ENCODE results near the gene NHSL1.

The NHSL1 gene

GRCh38 chr6:138402838-138403187, 96.5 kb downstream of the NHSL1 start:
- no peak for DNase-seq (ENCODE audit: low spot score)

GRCh38 chr6:138401960-138402837, 97.1 kb downstream of the NHSL1 start:
- no peak for DNase-seq (ENCODE audit: low spot score)

GRCh38 chr6:138400326-138400725, 99.0 kb downstream of the NHSL1 start:
- peak; percentile 36 for DNase-seq (ENCODE audit: low spot score)

GRCh38 chr6:138397128-138398122, 101.9 kb downstream of the NHSL1 start:
- no peak for DNase-seq (ENCODE audit: low spot score)

- DNase-seq (ENCODE audit: low spot score): no peak
These were observed 102.6 kb downstream of the NHSL1 start for GRCh38 chr6:138396709-138397108.

- no peak for DNase-seq (ENCODE audit: low spot score)
These were observed 105.2 kb downstream of the NHSL1 start for GRCh38 chr6:138393871-138394783.

GRCh38 chr6:138389551-138389950, 109.7 kb downstream of the NHSL1 start:
- no peak for DNase-seq (ENCODE audit: low spot score)

GRCh38 chr6:138387577-138388368, 111.5 kb downstream of the NHSL1 start:
- DNase-seq (ENCODE audit: low spot score): no peak

- no peak for DNase-seq (ENCODE audit: low spot score)
These were observed 112.4 kb downstream of the NHSL1 start for GRCh38 chr6:138386897-138387296.

- no peak for DNase-seq (ENCODE audit: low spot score)
These were observed 115.5 kb downstream of the NHSL1 start for GRCh38 chr6:138383776-138384175.

- DNase-seq (ENCODE audit: low spot score): no peak
These were observed 116.6 kb downstream of the NHSL1 start for GRCh38 chr6:138382498-138383265.

- no peak for DNase-seq (ENCODE audit: low spot score)
These were observed 120.8 kb downstream of the NHSL1 start for GRCh38 chr6:138378463-138378862.

- no peak for DNase-seq (ENCODE audit: low spot score)
These were observed 121.5 kb downstream of the NHSL1 start, which contains the start of gene SMIM28 for GRCh38 chr6:138377844-138378243. TSS of gene SMIM28 (plus strand) at chr6:138377905. CDS start at chr6:138378073, 168 bp downstream.

- no peak for DNase-seq (ENCODE audit: low spot score)
These were observed 122.3 kb downstream of the NHSL1 start for GRCh38 chr6:138377042-138377441.

- no peak for DNase-seq (ENCODE audit: low spot score)
These were observed 124.5 kb downstream of the NHSL1 start for GRCh38 chr6:138374815-138375214.

GRCh38 chr6:138374230-138374629, 125.1 kb downstream of the NHSL1 start:
- DNase-seq (ENCODE audit: low spot score): no peak

- DNase-seq (ENCODE audit: low spot score): no peak
These were observed 126.4 kb downstream of the NHSL1 start for GRCh38 chr6:138372711-138373463.
